Heart left ventricle (tissue), 16 donors: ENCODE data around the gene RNPS1. TPM values are rescaled to one million over a fixed set of nuclear protein-coding genes. Genes with fewer than 3 reads are reported as not detected.

Source experiments
- ATAC-seq, 4 donors: fragments of 200-7000 bp; cut with Tn5 transposase; one replicate each; pipeline ENCODE4 v1.9.1; 2020 to 2022; ENCODE audit warnings: moderate library complexity in 4 of 4, mild to moderate bottlenecking in 3 of 4, moderate number of reproducible peaks in 1 of 4
- DNase-seq, 5 donors: peaks; one replicate each; pipeline ENCODE4 v3.0.0-alpha.2; 2020
- H3K27ac ChIP-seq, 12 donors: fragments of 200-600 bp; sonication (generic) in 4 of 12; one replicate each; pipeline versions ENCODE4 v1.5.0 to v1.8.0; 2016 to 2022; ENCODE audit warnings: mild to moderate bottlenecking in 2 of 12
- H3K27me3 ChIP-seq, 9 donors: fragments of 200-600 bp; sonication (generic) in 2 of 9; one replicate each; pipeline versions ENCODE4 v1.5.1 to v1.8.0; 2016 to 2022; ENCODE audit warnings: mild to moderate bottlenecking in 3 of 9
- H3K36me3 ChIP-seq, 9 donors: fragments of 200-600 bp; sonication (generic) in 2 of 9; one replicate each; pipeline versions ENCODE4 v1.5.0 to v1.8.0; 2018 to 2022; ENCODE audit warnings: mild to moderate bottlenecking in 2 of 9
- H3K4me1 ChIP-seq, 12 donors: fragments of 200-600 bp; sonication (generic) in 4 of 12; one replicate each; pipeline versions ENCODE4 v1.5.0 to v1.8.0; 2016 to 2022; ENCODE audit warnings: mild to moderate bottlenecking in 3 of 12
- H3K4me3 ChIP-seq, 12 donors: fragments of 200-600 bp; sonication (generic) in 4 of 12; one replicate each; pipeline versions ENCODE4 v1.5.0 to v1.8.0; 2017 to 2022; ENCODE audit warnings: mild to moderate bottlenecking in 9 of 12, moderate library complexity in 4 of 12
- H3K9me3 ChIP-seq, 12 donors: fragments of 200-600 bp; sonication (generic) in 4 of 12; one replicate each; pipeline versions ENCODE4 v1.5.0 to v1.8.0; 2016 to 2022; ENCODE audit warnings: mild to moderate bottlenecking in 1 of 12
- CTCF ChIP-seq, 12 donors: fragments of 200-600 bp; sonication (generic) in 4 of 12; IDR thresholded peaks; one replicate each; pipeline versions ENCODE4 v1.5.0 to v1.8.0; 2018 to 2022; ENCODE audit warnings: antibody characterized with exemption in 12 of 12, mild to moderate bottlenecking in 5 of 12
- POLR2A ChIP-seq, 2 donors: fragments of 450-650 bp; IDR thresholded peaks; one replicate each; pipeline ENCODE4 v1.6.1; 2017; ENCODE audit warnings: antibody characterized with exemption in 2 of 2, mild to moderate bottlenecking in 2 of 2, moderate library complexity in 2 of 2
- WGBS, 4 donors: extraction: QIAGEN DNeasy Blood & Tissue Kit in 2 of 4; methylation state at CpG; one replicate each; pipeline versions ENCODE4 v1.1.5 to v1.1.7; 2013 to 2018; 5-methylcytosine and 5-hydroxymethylcytosine counted together
- intact Hi-C, 10 donors: fragments of 100-400 bp; cut with DNase I; formaldehyde crosslinking; loops; one replicate each; pipeline versions ENCODE4 v1.11.1 to v1.14.2; 2022
- polyA plus RNA-seq, 2 donors: library from polyadenylated mRNA; stranded (reverse); fragments of 200-250 nt; gene quantifications; one replicate each; pipeline ENCODE4 v1.2.3, GENCODE V29; 2013
- total RNA-seq, 9 donors: library from RNA; depleted of rRNA in 2 of 9; stranded (reverse); fragments of >200 nt in 2 of 9; fragmentation: NEBNext Ultra II Directional in 3 of 9; extraction: Animal tissue kit (Norgen Biotek cat#: 25700) in 3 of 9; gene quantifications; one replicate each; pipeline versions ENCODE4 v1.1.0 to v1.2.4, GENCODE V29; 2016 to 2023
- donor health status: ischemic (EF 13 %, LVEDD 7.1; RV severe dilation, severe dysfunction).
- donor health status: healthy with polysubstance abuse.
- donor health status: DM: no; HTN: yes; CAD: no.
- donor health status: DM: no; HTN: no; CAD: no.
- donor health status: ischemic (EF 25% LVEDD 6.9; RV normal size, moderate dysfunction).
- donor health status: ischemic (EF 25% LVEDD 5.7; RV mildly dilated, moderate dysfunction).
- donor health status: healthy.
- donor health status: DM: yes; HTN: yes; CAD: no.
- donor health status: ischemic (EF 35%, LVEDD 5.7; RV mildly dilated, moderate dysfunction).
- donor health status: nonischemic (EF 11% LVEDD 7.7; RV severe dilation, severe dysfunction).
- donor health status: DM: yes; HTN: yes; CAD: no.
- donor health status: PGD.
- donor health status: ischemic (EF 29% LVEDD 5.4; RV normal size, mild dysfunction).
- donor health status: nonischemic (EF 23%, LVEDD 6.1; RV moderate dilation, normal function).

The RNPS1 gene
- total and polyA plus RNA-seq, 11 donors = 73.9 to 193 (median 120) TPM

- TF ChIP-seq CTCF (IDR thresholded peaks at IDR 0.05) (no peak), POLR2A (IDR thresholded peaks at IDR 0.05) (no peak)
- no peak for DNase-seq
- intact Hi-C loops = loop anchor here in 2 of 10 donors (5.0 kb wide), 2 partner anchors 46 to 49 kb away; partner anchors contain the start of genes ECI1 (in 1 of the 2) and TRAF7 (in 1 of the 2)
- no peaks in the 10 kb centered on the region for H3K27me3 ChIP-seq
- no peak for ATAC-seq
- H3K36me3 ChIP-seq = peaks cover 0 to 37% (median 32%) of the 10 kb centered on the region in 9 donors
- peak overlapping the region in 8 of 12 donors; percentile 96 to 100 (median 99) for H3K27ac ChIP-seq
- H3K9me3 ChIP-seq = no peaks in the 10 kb centered on the region
- 81 to 84% (median 83%) methylated on average over 15 to 18 of the region's 18 CpGs for WGBS, 4 donors
- peak overlapping the region in 10 of 12 donors; percentile 66 to 96 (median 80) for H3K4me3 ChIP-seq
- peaks cover 3 to 37% (median 16%) of the 10 kb centered on the region in 12 donors for H3K4me1 ChIP-seq
Measured at GRCh38 chr16:2206420-2206779, 61.5 kb downstream of the RNPS1 start.

DNA sequence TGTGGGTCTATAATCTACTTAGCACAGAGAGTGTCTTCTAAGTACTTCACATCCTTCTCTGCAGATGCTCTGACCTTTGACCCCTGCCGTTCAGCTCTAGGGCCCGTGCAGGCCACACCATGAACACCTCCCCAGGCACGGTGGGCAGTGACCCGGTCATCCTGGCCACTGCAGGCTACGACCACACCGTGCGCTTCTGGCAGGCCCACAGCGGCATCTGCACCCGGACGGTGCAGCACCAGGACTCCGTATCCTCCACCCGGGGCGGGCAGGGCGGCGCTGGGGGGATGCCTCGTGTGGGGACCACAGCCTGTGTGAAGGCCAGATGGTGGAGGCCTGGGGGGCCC, 62.0 kb downstream of the RNPS1 start:
- H3K27ac ChIP-seq = peak overlapping the region in 11 of 12 donors; percentile 95 to 100 (median 99)
- H3K36me3 ChIP-seq = peaks cover 0 to 37% (median 32%) of the 10 kb centered on the region in 9 donors
- H3K27me3 ChIP-seq = no peaks in the 10 kb centered on the region
- DNase-seq = no peak
- TF ChIP-seq POLR2A (IDR thresholded peaks at IDR 0.05) = no peak
- TF ChIP-seq CTCF (IDR thresholded peaks at IDR 0.05) = peak in 1 of 12 donors; percentile 1
- intact Hi-C loops = loop anchor here in 2 of 10 donors (2.0 to 5.0 kb wide), 3 partner anchors 46 to 51 kb away; partner anchors contain the start of genes TRAF7 (in 2 of the 2) and ECI1 (in 1 of the 2)
- H3K9me3 ChIP-seq = no peaks in the 10 kb centered on the region
- H3K4me3 ChIP-seq = peak overlapping the region; percentile 66 to 96 (median 80)
- ATAC-seq = peak; percentile 4 to 15 (median 6)
- 2 to 10% (median 9%) methylated on average over 7 to 16 of the region's 16 CpGs for WGBS, 4 donors
- peaks cover 3 to 33% (median 16%) of the 10 kb centered on the region in 12 donors for H3K4me1 ChIP-seq

DNA sequence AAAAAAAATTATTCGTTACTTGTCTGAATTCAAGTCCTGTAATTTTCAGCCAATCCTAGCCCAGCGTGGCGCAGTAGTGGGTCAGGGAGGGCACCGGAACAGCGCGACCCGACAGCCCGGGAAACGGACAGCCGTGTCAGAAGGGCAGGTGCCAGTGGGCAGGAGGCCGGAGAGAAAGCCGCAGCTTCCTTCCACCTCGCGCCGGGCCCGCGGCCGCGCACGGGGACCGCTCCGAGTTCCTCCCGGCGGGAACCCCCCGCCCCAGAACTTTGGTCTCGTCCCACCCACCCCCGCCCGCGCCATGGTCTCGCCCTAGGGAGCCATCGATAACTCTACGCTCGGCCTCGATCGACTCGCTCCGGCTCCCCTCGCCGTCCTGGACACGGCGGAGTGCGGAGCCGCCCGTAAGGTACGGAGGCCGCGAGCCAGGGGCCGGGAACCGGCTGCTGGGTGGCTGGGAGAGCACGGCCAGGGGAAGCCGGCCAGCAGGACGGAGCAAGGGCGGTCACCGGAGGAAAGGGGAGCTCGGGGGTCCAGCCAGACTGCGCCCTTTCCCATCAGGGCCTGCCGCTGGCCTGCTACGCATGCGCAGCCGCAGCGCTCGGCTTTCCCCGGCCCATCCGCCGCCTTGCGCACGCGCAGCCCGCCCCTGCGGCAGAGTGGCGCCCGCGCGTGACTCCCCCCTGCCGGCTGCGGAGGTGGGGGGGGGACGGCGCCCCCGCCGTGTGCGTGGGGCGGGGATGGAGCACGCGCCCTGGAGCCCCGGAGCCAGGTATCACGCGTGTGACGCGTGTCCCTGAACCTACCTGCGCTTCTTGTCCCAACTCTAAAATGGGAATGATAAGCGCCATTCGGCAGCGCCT, 62.6 kb downstream of the RNPS1 start, which contains the start of gene MLST8:
Gene MLST8, plus strand, starts transcription at position 351 of the 863 bp plus-strand sequence. CDS start 632 bp downstream, outside the sequence.
- no peaks in the 10 kb centered on the region for H3K27me3 ChIP-seq
- TF ChIP-seq POLR2A (IDR thresholded peaks at IDR 0.05) = peak; percentile 49 to 73
- peak in 6 of 12 donors; percentile 13 to 43 (median 28) for TF ChIP-seq CTCF (IDR thresholded peaks at IDR 0.05)
- H3K4me3 ChIP-seq = peak within 1 kb of the TSS; percentile 66 to 96 (median 80)
- no peaks in the 10 kb centered on the region for H3K9me3 ChIP-seq
- H3K27ac ChIP-seq = peak within 1 kb of the TSS; percentile 95 to 100 (median 99)
- H3K4me1 ChIP-seq = peaks cover 3 to 27% (median 15%) of the 10 kb centered on the region in 12 donors
- WGBS, 4 donors = 0 to 1% (median 1%) methylated on average over 58 to 93 of the region's 93 CpGs
- intact Hi-C loops = loop anchor here in 2 of 10 donors (2.0 to 5.0 kb wide), 3 partner anchors 47 to 51 kb away; partner anchors contain the start of genes TRAF7 (in 2 of the 2) and ECI1 (in 1 of the 2)
- ATAC-seq (peak; percentile 53 to 84 (median 82)), DNase-seq (peak; percentile 85 to 96 (median 89))
- peaks cover 0 to 37% (median 32%) of the 10 kb centered on the region in 9 donors for H3K36me3 ChIP-seq
